HuH-7 (cell line): ENCODE results near the gene DPY30.
"Not testable (repeated sequence)": the region's sequence is repeated elsewhere in the genome, so short reads cannot be mapped to it uniquely, and the experiment has no call there.

Experiments
- DNase-seq: peaks from one replicate; pipeline ENCODE4 v3.0.0; 2011; ENCODE audit warnings: low spot score

Gene DPY30

GRCh38 chr2:32039447-32040219 is at the start of gene DPY30:
Gene DPY30 (minus strand): TSS chr2:32039805. CDS start chr2:32039456, 349 bp downstream.
- peak; percentile 80 for DNase-seq

- DNase-seq: no peak
Observed at GRCh38 chr2:32074134-32074506, 34.5 kb upstream of the DPY30 start.

- DNase-seq: no peak
Observed at GRCh38 chr2:32067549-32067948, 27.9 kb upstream of the DPY30 start.

GRCh38 chr2:32064713-32065112 is 25.1 kb upstream of the DPY30 start:
- DNase-seq: no peak

GRCh38 chr2:32064021-32064601 is 24.5 kb upstream of the DPY30 start:
- DNase-seq: peak; percentile 35

- DNase-seq: peak; percentile 92
Observed at GRCh38 chr2:32063310-32064020, 23.9 kb upstream of the DPY30 start, which contains the start of gene SPAST. Gene SPAST (plus strand): TSS chr2:32063556. CDS start chr2:32063832, 276 bp downstream.

- DNase-seq: peak; percentile 58
Observed at GRCh38 chr2:32061973-32062861, 22.6 kb upstream of the DPY30 start.

GRCh38 chr2:32061430-32061829 is 21.8 kb upstream of the DPY30 start:
- no peak for DNase-seq

GRCh38 chr2:32060266-32060665 is 20.7 kb upstream of the DPY30 start:
- DNase-seq: no peak

GRCh38 chr2:32058130-32058529 is 18.5 kb upstream of the DPY30 start:
- no peak for DNase-seq

GRCh38 chr2:32054583-32054982 is 15.0 kb upstream of the DPY30 start:
- not testable (repeated sequence) for DNase-seq

GRCh38 chr2:32051836-32052439 is 12.3 kb upstream of the DPY30 start:
- no peak for DNase-seq

- DNase-seq: no peak
Observed at GRCh38 chr2:32043561-32043960, 4.0 kb upstream of the DPY30 start.

- not testable (repeated sequence) for DNase-seq
Observed at GRCh38 chr2:32034198-32034887, 5.3 kb downstream of the DPY30 start.

GRCh38 chr2:32018789-32019482 is 20.7 kb downstream of the DPY30 start:
- DNase-seq: not testable (repeated sequence)

GRCh38 chr2:32012872-32013271 is 26.7 kb downstream of the DPY30 start:
- DNase-seq: no peak

GRCh38 chr2:32011485-32011960 is 28.1 kb downstream of the DPY30 start:
- DNase-seq: no peak

- peak; percentile 87 for DNase-seq
Observed at GRCh38 chr2:32010670-32011484, 28.7 kb downstream of the DPY30 start, which contains the start of gene MEMO1. Gene MEMO1 (minus strand): TSS chr2:32011008. CDS start chr2:32010247, 761 bp downstream.

- not testable (repeated sequence) for DNase-seq
Observed at GRCh38 chr2:32010280-32010669, 29.3 kb downstream of the DPY30 start.
